Measurements from ENCODE around the gene UPK1B. TPM values are rescaled to one million over a fixed set of nuclear protein-coding genes. Genes with fewer than 3 reads are reported as not detected.

The UPK1B gene
- total RNA-seq, 2 experiments from 2014 or later, result not detected

- CTCF ChIA-PET, result no interaction called here
- Mint-ChIP-seq H3K9me3 (ENCODE audit: insufficient read depth) (no peaks in the 10 kb centered on the region), H3K27me3 (ENCODE audit: low read depth) (no peaks in the 10 kb centered on the region), H3K36me3 (ENCODE audit: low read depth) (peaks cover 64% of the 10 kb centered on the region), H3K4me1 (ENCODE audit: low read depth) (peaks cover 19% of the 10 kb centered on the region), H3K27ac (no peak overlapping the region), H3K4me3 (no peak overlapping the region)
- POLR2A ChIA-PET, result no interaction called here
- ATAC-seq, result no peak
- DNase-seq, result no peak
These were observed 55.8 kb downstream of the UPK1B start for GRCh38 chr3:119229190-119229589.

GRCh38 chr3:119230071-119230470, 56.7 kb downstream of the UPK1B start:
- ATAC-seq (no peak), DNase-seq (no peak)
- Mint-ChIP-seq H3K36me3 (ENCODE audit: low read depth) (peaks cover 70% of the 10 kb centered on the region), H3K27me3 (ENCODE audit: low read depth) (no peaks in the 10 kb centered on the region), H3K4me1 (ENCODE audit: low read depth) (peaks cover 23% of the 10 kb centered on the region), H3K4me3 (no peak overlapping the region), H3K27ac (no peak overlapping the region), H3K9me3 (ENCODE audit: insufficient read depth) (no peaks in the 10 kb centered on the region)
- ChIA-PET CTCF (interaction anchor here (1.1 to 1.9 kb wide), 2 partner anchors 11 to 18 kb away, joined by 3 to 13 read pairs; no protein-coding TSS in a partner anchor), POLR2A (interaction anchor here (1.2 kb wide), 1 partner anchor 11 kb away, joined by 4 read pairs; the partner anchor contains the start of gene B4GALT4)

- H3K4me1 Mint-ChIP-seq (ENCODE audit: low read depth), result peaks cover 27% of the 10 kb centered on the region
- no peak for ATAC-seq
These were observed 57.3 kb downstream of the UPK1B start for GRCh38 chr3:119230745-119231144.

GRCh38 chr3:119234610-119235009, 61.2 kb downstream of the UPK1B start:
- ChIA-PET CTCF (interaction anchor here (1.2 kb wide), 1 partner anchor 8 kb away, joined by 3 read pairs; no protein-coding TSS in a partner anchor), POLR2A (no interaction called here)
- Mint-ChIP-seq H3K4me1 (ENCODE audit: low read depth) (peaks cover 56% of the 10 kb centered on the region), H3K9me3 (ENCODE audit: insufficient read depth) (no peaks in the 10 kb centered on the region), H3K27ac (peak overlapping the region; percentile 57), H3K4me3 (no peak overlapping the region), H3K36me3 (ENCODE audit: low read depth) (peaks cover 66% of the 10 kb centered on the region), H3K27me3 (ENCODE audit: low read depth) (no peaks in the 10 kb centered on the region)
- no peak for ATAC-seq
- DNase-seq, result no peak

More at GRCh38 chr3:119230745-119231144, 57.3 kb downstream of the UPK1B start:
- H3K9me3 Mint-ChIP-seq (ENCODE audit: insufficient read depth), result no peaks in the 10 kb centered on the region
- no peak overlapping the region for H3K4me3 Mint-ChIP-seq
- POLR2A ChIA-PET, result interaction anchor here (1.2 kb wide), 1 partner anchor 10 kb away, joined by 4 read pairs; the partner anchor contains the start of gene B4GALT4
- H3K36me3 Mint-ChIP-seq (ENCODE audit: low read depth), result peaks cover 77% of the 10 kb centered on the region
- CTCF ChIA-PET, result interaction anchor here (0.9 to 1.9 kb wide), 5 partner anchors 10 to 122 kb away, joined by 3 to 13 read pairs (median 3); partner anchors contain the start of gene B4GALT4
- no peak for DNase-seq
- H3K27ac Mint-ChIP-seq, result no peak overlapping the region
- H3K27me3 Mint-ChIP-seq (ENCODE audit: low read depth), result no peaks in the 10 kb centered on the region

- peak overlapping the region; percentile 57 for H3K27ac Mint-ChIP-seq
- CTCF ChIA-PET, result interaction anchor here (1.2 kb wide), 1 partner anchor 8 kb away, joined by 3 read pairs; no protein-coding TSS in a partner anchor
- H3K36me3 Mint-ChIP-seq (ENCODE audit: low read depth), result peaks cover 61% of the 10 kb centered on the region
- DNase-seq (no peak), ATAC-seq (no peak)
- POLR2A ChIA-PET, result no interaction called here
- no peaks in the 10 kb centered on the region for H3K9me3 Mint-ChIP-seq (ENCODE audit: insufficient read depth)
- H3K4me1 Mint-ChIP-seq (ENCODE audit: low read depth), result peaks cover 60% of the 10 kb centered on the region
- H3K27me3 Mint-ChIP-seq (ENCODE audit: low read depth), result no peaks in the 10 kb centered on the region
- no peak overlapping the region for H3K4me3 Mint-ChIP-seq
These were observed 61.8 kb downstream of the UPK1B start for GRCh38 chr3:119235151-119235550.

- ChIA-PET POLR2A (no interaction called here), CTCF (interaction anchor here (0.7 to 1.2 kb wide), 2 partner anchors 17 to 323 kb away, joined by 3 to 4 read pairs; no protein-coding TSS in a partner anchor)
- Mint-ChIP-seq H3K27me3 (ENCODE audit: low read depth) (no peaks in the 10 kb centered on the region), H3K9me3 (ENCODE audit: insufficient read depth) (no peaks in the 10 kb centered on the region), H3K36me3 (ENCODE audit: low read depth) (peaks cover 50% of the 10 kb centered on the region), H3K27ac (peak overlapping the region; percentile 74), H3K4me1 (ENCODE audit: low read depth) (peaks cover 65% of the 10 kb centered on the region), H3K4me3 (peak overlapping the region; percentile 16)
- DNase-seq (no peak), ATAC-seq (no peak)
These were observed 63.4 kb downstream of the UPK1B start for GRCh38 chr3:119236756-119237155.

GRCh38 chr3:119237299-119237698, 63.9 kb downstream of the UPK1B start:
- H3K4me3 Mint-ChIP-seq, result no peak overlapping the region
- H3K27me3 Mint-ChIP-seq (ENCODE audit: low read depth), result no peaks in the 10 kb centered on the region
- H3K9me3 Mint-ChIP-seq (ENCODE audit: insufficient read depth), result no peaks in the 10 kb centered on the region
- peaks cover 61% of the 10 kb centered on the region for H3K4me1 Mint-ChIP-seq (ENCODE audit: low read depth)
- POLR2A ChIA-PET, result no interaction called here
- H3K36me3 Mint-ChIP-seq (ENCODE audit: low read depth), result peaks cover 45% of the 10 kb centered on the region
- CTCF ChIA-PET, result interaction anchor here (1.2 kb wide), 1 partner anchor 18 kb away, joined by 4 read pairs; no protein-coding TSS in a partner anchor
- ATAC-seq (no peak), DNase-seq (no peak)
- peak overlapping the region; percentile 74 for H3K27ac Mint-ChIP-seq

GRCh38 chr3:119238363-119238762, 65.0 kb downstream of the UPK1B start:
- peaks cover 36% of the 10 kb centered on the region for H3K36me3 Mint-ChIP-seq (ENCODE audit: low read depth)

GRCh38 chr3:119239206-119239820, 65.9 kb downstream of the UPK1B start:
- Mint-ChIP-seq H3K9me3 (ENCODE audit: insufficient read depth) (no peaks in the 10 kb centered on the region), H3K27ac (peak overlapping the region; percentile 80), H3K36me3 (ENCODE audit: low read depth) (peaks cover 31% of the 10 kb centered on the region), H3K4me3 (peak overlapping the region; percentile 79), H3K4me1 (ENCODE audit: low read depth) (peaks cover 59% of the 10 kb centered on the region), H3K27me3 (ENCODE audit: low read depth) (no peaks in the 10 kb centered on the region)
- ATAC-seq, result no peak
- POLR2A ChIA-PET, result interaction anchor here (0.5 to 2.4 kb wide), 5 partner anchors 16 to 1110 kb away, joined by 3 to 7 read pairs (median 3); partner anchors contain the start of genes ARHGAP31, LRRC58 and TIMMDC1
- CTCF ChIA-PET, result interaction anchor here (1.4 to 3.6 kb wide), 3 partner anchors 20 to 441 kb away, joined by 4 to 71 read pairs (median 26); no protein-coding TSS in a partner anchor
- DNase-seq, result no peak

More at GRCh38 chr3:119238363-119238762, 65.0 kb downstream of the UPK1B start:
- Mint-ChIP-seq H3K27ac (no peak overlapping the region), H3K9me3 (ENCODE audit: insufficient read depth) (no peaks in the 10 kb centered on the region), H3K4me3 (peak overlapping the region; percentile 49), H3K27me3 (ENCODE audit: low read depth) (no peaks in the 10 kb centered on the region), H3K4me1 (ENCODE audit: low read depth) (peaks cover 59% of the 10 kb centered on the region)
- ChIA-PET CTCF (interaction anchor here (1.4 kb wide), 1 partner anchor 19 kb away, joined by 4 read pairs; no protein-coding TSS in a partner anchor), POLR2A (no interaction called here)
- DNase-seq (no peak), ATAC-seq (no peak)

- ATAC-seq (peak; percentile 12), DNase-seq (peak; percentile 57)
- POLR2A ChIA-PET, result interaction anchor here (1.0 to 2.4 kb wide), 9 partner anchors 17 to 258 kb away, joined by 3 to 15 read pairs (median 5); partner anchors contain the start of genes ARHGAP31 and TIMMDC1
- H3K36me3 Mint-ChIP-seq (ENCODE audit: low read depth), result peaks cover 24% of the 10 kb centered on the region
- H3K27me3 Mint-ChIP-seq (ENCODE audit: low read depth), result no peaks in the 10 kb centered on the region
- CTCF ChIA-PET, result interaction anchor here (1.0 to 3.6 kb wide), 29 partner anchors 9 to 450 kb away, joined by 3 to 71 read pairs (median 6); partner anchors contain the start of genes ARHGAP31, IGSF11 and TEX55
- H3K4me1 Mint-ChIP-seq (ENCODE audit: low read depth), result peaks cover 52% of the 10 kb centered on the region
- H3K4me3 Mint-ChIP-seq, result peak overlapping the region; percentile 79
- H3K27ac Mint-ChIP-seq, result peak overlapping the region; percentile 80
- no peaks in the 10 kb centered on the region for H3K9me3 Mint-ChIP-seq (ENCODE audit: insufficient read depth)
These were observed 66.7 kb downstream of the UPK1B start for GRCh38 chr3:119240101-119240590.

GRCh38 chr3:119240591-119241434, 67.4 kb downstream of the UPK1B start, which contains the start of gene B4GALT4:
B4GALT4 (minus strand) TSS chr3:119240878; CDS start chr3:119230099, 10,779 bp downstream.
- H3K4me1 Mint-ChIP-seq (ENCODE audit: low read depth), result peaks cover 45% of the 10 kb centered on the region
- H3K36me3 Mint-ChIP-seq (ENCODE audit: low read depth), result peaks cover 17% of the 10 kb centered on the region
- H3K27me3 Mint-ChIP-seq (ENCODE audit: low read depth), result no peaks in the 10 kb centered on the region
- peak within 1 kb of the TSS; percentile 80 for H3K27ac Mint-ChIP-seq
- DNase-seq (peak; percentile 85), ATAC-seq (peak; percentile 87)
- H3K4me3 Mint-ChIP-seq, result peak within 1 kb of the TSS; percentile 79
- ChIA-PET POLR2A (interaction anchor here (0.6 to 2.4 kb wide), 15 partner anchors 10 to 267 kb away, joined by 3 to 15 read pairs (median 4); partner anchors contain the start of genes ARHGAP31, IGSF11, TIMMDC1 and TMEM39A), CTCF (interaction anchor here (0.6 to 3.6 kb wide), 49 partner anchors 9 to 450 kb away, joined by 3 to 71 read pairs (median 5); partner anchors contain the start of genes ARHGAP31, IGSF11 and TEX55)
- H3K9me3 Mint-ChIP-seq (ENCODE audit: insufficient read depth), result no peaks in the 10 kb centered on the region

Measured in activated CD8-positive, alpha-beta T cell treated with anti-CD3 and anti-CD28 coated beads, Interleukin-2, amount 10 ng/mL, durations not matched to agents 7 days and 5 days (primary cell).